GM18873 (cell line): ENCODE results near the gene ADTRP.
A peak's percentile ranks its signal among the peaks of the same experiment; 100 is the strongest.

Source experiments
- ATAC-seq: cut with Tn5 transposase; IDR thresholded peaks from one replicate; pipeline ENCODE4 v1.9.1; 2021; ENCODE audit warnings: mild to moderate bottlenecking, moderate library complexity, moderate number of reproducible peaks; ENCODE audit not compliant: unreplicated experiment, low FRiP score

ADTRP gene

GRCh38 chr6:11729076-11729475 is 49.5 kb downstream of the ADTRP start:
- ATAC-seq, result no peak

DNA sequence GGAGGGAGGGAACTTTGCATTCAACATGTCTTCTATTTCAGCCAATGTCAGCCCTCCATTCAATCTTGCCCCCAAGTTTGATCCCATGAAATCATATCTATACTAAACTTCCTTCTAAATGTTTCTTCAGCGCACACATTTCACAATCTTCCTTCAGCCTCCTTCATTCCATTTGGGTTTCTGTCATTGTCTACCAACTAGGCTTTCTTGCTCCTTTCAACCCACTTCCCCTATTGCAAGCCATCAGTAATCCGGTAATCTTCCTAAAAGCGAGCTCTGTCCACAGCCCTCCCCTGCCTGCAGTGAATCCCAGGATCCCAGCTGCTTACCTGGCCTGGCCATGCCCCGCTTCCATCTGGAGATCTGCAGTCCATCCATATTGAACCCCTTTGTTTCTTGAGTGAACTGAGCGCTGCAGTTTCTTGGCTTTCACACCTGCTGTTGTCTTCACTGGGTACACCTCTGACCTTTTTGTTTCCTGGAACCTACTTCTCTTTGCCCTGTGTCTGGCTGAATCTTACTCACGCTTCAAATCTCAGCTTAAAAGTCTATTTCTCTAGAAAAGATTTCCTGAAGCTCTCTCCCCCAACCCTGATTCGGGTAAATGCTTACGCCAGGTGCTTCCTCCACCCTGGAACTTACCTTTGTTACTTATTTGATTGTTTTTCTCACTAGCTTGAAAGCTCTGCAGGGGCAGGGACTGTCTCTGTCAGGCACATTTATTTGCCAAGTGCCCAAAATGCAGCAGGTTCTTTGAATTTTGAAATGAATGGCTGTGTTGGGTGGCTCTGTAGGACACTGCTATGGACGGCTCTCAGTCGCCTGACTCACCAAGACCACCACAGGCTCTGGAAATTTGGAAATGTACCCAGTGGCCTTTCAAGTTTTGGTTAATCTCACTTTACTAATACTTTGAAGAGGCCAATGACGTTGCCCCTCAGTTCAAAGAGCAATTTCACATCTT is 50.3 kb downstream of the ADTRP start:
- no peak for ATAC-seq

- ATAC-seq, result no peak
Measured at GRCh38 chr6:11727346-11727997, 51.1 kb downstream of the ADTRP start.

- no peak for ATAC-seq
Measured at GRCh38 chr6:11724286-11724685, 54.3 kb downstream of the ADTRP start.

DNA sequence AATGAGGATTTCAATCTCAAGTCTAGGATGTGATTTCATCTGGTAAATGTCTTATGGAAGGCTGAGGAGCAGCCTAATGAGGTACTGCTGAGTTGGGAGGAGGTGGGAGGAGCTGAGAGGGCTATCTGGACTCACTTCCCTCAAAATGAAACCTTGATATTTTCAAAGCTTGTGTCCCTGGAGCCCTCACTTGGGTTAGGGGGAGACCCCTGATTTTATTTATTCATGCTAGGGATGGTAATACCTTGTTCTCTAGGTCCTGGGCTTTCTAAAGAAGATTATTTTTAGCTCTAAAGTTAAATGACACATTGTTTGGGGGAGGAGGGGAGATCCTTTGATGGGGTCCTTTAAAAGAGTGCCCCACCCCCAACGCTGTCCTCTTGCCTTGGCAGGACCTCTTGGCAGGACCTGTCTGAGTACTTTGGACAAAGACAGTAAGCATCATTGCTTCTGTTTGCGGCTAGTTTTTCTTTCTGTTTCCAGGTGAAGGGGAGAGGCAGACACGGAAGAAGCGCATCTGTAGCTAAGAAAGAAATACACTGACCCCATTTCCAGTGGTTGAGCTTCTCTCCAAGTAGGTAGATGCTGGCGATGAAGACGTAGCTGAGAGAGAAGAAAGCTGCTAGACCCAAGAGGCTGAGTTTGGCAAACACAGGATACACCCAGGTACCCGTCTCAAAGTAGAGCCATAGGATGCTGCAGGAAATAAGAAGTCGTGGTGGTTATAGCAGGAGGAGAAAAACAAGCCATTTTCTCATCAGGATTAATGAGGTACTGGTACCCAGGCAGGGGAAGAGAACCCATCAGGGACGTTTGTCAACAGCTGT is 55.6 kb downstream of the ADTRP start:
- ATAC-seq, result no peak

DNA sequence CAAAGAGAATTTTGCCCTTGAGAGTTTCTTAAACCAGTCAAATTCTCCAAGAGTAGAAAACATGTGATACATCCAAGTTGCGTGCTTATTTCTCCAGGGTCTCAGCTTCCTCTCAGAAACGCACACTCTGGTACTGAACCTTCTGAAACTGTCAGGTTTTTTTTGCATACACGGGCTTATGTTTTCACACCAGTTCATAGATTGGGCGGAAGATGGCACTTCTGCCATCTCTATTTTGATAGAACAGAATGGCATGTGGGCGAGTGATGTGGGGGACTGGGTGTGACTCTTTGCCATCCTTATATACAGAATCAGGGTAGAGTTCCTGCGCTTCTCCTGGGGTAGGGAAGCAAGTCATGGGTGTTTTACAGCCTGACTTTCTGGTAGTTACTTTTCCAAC is 56.4 kb downstream of the ADTRP start:
- ATAC-seq, result no peak

DNA sequence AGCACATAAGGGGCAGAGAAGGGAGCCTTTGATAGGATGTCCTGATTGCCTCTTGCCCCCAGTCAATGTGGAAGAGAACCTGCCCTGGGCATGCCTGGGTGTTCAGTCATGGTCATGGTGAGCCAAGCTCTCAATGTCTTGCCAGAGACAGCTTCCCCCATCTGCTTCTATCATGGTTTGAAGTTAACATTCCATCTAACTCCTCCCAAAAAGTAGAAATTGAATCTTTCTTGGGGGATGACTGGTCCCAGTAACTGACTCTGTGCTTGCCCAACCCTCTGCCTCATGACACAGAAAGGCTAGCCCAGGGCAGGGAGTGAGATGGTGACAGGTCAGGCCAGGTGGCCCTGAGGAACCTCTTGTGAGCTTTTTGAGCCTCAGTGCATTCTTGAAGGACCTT is 60.1 kb downstream of the ADTRP start:
- ATAC-seq, result no peak

GRCh38 chr6:11718031-11718430 is 60.6 kb downstream of the ADTRP start:
- no peak for ATAC-seq

GRCh38 chr6:11714798-11715285 is 63.8 kb downstream of the ADTRP start:
- no peak for ATAC-seq

DNA sequence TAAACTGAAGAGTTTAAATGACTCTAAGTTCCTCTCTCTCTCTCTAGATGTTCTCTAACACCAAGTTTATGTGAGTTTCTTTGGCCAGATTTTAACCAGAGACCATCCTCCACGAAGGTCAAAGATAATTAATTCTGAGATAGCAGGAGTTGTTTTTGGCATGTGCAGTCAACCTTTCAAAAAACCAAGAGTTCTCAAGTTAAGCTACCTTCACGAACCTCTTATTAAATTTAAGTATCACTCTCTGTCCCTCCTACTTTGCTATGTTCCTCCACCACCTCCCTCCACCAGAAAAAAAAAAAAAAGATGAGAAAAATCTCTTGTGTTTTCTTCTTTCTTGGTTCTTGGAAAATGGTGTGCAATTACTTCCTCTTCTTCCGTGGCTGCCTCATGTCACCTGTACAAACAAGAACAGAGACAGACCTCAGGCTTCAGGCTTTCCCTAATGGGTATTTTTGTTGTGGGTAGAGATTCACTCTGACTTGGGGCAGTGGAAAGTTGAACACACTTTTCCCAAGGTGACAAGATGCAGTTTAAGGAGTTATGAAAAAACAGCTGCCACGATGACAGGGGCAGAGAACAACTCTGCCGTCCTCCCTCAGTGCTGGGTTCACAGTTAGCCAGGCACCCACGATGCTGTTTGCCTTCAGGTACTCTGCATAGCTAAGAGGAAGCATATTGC is 64.3 kb downstream of the ADTRP start:
- ATAC-seq, result peak; percentile 40

- no peak for ATAC-seq
Measured at GRCh38 chr6:11712760-11713159, 65.8 kb downstream of the ADTRP start.

GRCh38 chr6:11711984-11712711 is 66.5 kb downstream of the ADTRP start:
- ATAC-seq, result no peak

- peak; percentile 46 for ATAC-seq
Measured at GRCh38 chr6:11711003-11711983, 67.3 kb downstream of the ADTRP start.

DNA sequence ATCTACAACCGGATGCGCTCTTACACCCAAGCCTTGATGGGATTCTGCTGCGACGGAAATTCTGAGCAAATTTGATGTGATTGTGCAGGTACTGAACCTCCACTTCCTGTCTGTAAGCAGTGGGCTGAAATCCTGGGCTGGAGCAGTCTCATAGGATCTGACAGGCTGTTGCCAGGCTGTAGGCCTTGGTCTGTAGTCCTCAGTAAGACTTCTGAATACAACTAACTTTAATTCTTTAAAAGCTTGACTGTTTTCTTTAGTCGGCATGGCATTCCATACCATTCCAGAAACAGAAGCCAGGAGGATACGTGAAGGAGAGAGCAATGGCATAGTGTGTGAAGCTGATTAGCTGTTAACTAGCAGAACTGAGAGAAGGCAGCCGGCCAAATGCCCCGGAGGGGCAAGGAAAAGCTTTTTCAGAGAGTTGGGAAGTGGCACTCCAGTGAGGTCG is 68.3 kb downstream of the ADTRP start:
- no peak for ATAC-seq

GRCh38 chr6:11706171-11706570 is 72.4 kb downstream of the ADTRP start:
- ATAC-seq, result no peak

GRCh38 chr6:11705483-11705882 is 73.1 kb downstream of the ADTRP start:
- ATAC-seq, result no peak

- ATAC-seq, result no peak
Measured at GRCh38 chr6:11705069-11705468, 73.5 kb downstream of the ADTRP start.

GRCh38 chr6:11703725-11704124 is 74.9 kb downstream of the ADTRP start:
- no peak for ATAC-seq
